WTC11 (cell line): ENCODE measurements around the gene ERCC6. TPM values are rescaled to one million over a fixed set of nuclear protein-coding genes. Genes with fewer than 3 reads are reported as not detected.

ENCODE experiments used
- ATAC-seq: fragments of 200-7000 bp; cut with Tn5 transposase; 2 replicates; pipeline ENCODE4 v1.10.0; 2021; ENCODE audit warnings: mild to moderate bottlenecking, moderate library complexity
- CTCF ChIA-PET: fragments of 300-600 bp; sonication (Branson Sonifier 250); formaldehyde crosslinking; loops from one replicate; lab custom pipeline; 2021; ENCODE audit warnings: antibody characterized with exemption; lab: Charles Lee
- POLR2A ChIA-PET: fragments of 350-600 bp; sonication (Branson Sonifier 250); formaldehyde crosslinking; loops from one replicate; lab custom pipeline; 2021; ENCODE audit warnings: antibody characterized with exemption; lab: Charles Lee
- DNase-seq: peaks from one replicate; pipeline ENCODE4 v3.0.0; 2021; ENCODE audit warnings: low spot score
- H3K27ac Mint-ChIP-seq: 2 replicates; pipeline ENCODE4 v1.8.0; 2021; ENCODE audit warnings: mixed read lengths
- H3K27me3 Mint-ChIP-seq: 2 replicates; pipeline ENCODE4 v1.8.0; 2021; ENCODE audit warnings: low read depth, mild to moderate bottlenecking, moderate library complexity, mixed read lengths
- H3K36me3 Mint-ChIP-seq: 2 replicates; pipeline ENCODE4 v1.8.0; 2021; ENCODE audit warnings: mixed read lengths
- H3K4me1 Mint-ChIP-seq: 2 replicates; pipeline ENCODE4 v1.8.0; 2022; ENCODE audit warnings: mixed read lengths
- H3K4me3 Mint-ChIP-seq: 2 replicates; pipeline ENCODE4 v1.8.0; 2021; ENCODE audit warnings: mild to moderate bottlenecking, moderate library complexity, mixed read lengths
- H3K9me3 Mint-ChIP-seq: 2 replicates; pipeline ENCODE4 v1.8.0; 2021; ENCODE audit warnings: mixed read lengths
- ATF3 ChIP-seq: sonication (generic); formaldehyde crosslinking; conservative IDR thresholded peaks from 2 replicates; pipeline ENCODE4 v1.8.1; 2022; ENCODE audit warnings: mild to moderate bottlenecking, missing genetic modification reagents
- EMX1 ChIP-seq: fragments of 250-450 bp; sonication (Bioruptor Pico); IDR thresholded peaks from 2 replicates; pipeline ENCODE4 v1.8.0; 2021; ENCODE audit warnings: mild to moderate bottlenecking
- ERG ChIP-seq: fragments of 250-450 bp; sonication (Bioruptor Pico); IDR thresholded peaks from 2 replicates; pipeline ENCODE4 v1.8.0; 2021; ENCODE audit warnings: mild to moderate bottlenecking
- FOXK1 ChIP-seq: sonication (generic); formaldehyde crosslinking; IDR thresholded peaks from 2 replicates; pipeline ENCODE4 v1.8.0; 2022; ENCODE audit warnings: mild to moderate bottlenecking, moderate library complexity, missing genetic modification reagents
- GRHL2 ChIP-seq: fragments of 250-450 bp; sonication (Bioruptor Pico); IDR thresholded peaks from 2 replicates; pipeline ENCODE4 v1.8.0; 2022; ENCODE audit warnings: mild to moderate bottlenecking, moderate library complexity; ENCODE audit not compliant: insufficient replicate concordance, severe bottlenecking
- GTF2I ChIP-seq: fragments of 250-450 bp; sonication (Bioruptor Pico); conservative IDR thresholded peaks from 2 replicates; pipeline ENCODE4 v1.4.0; 2021; ENCODE audit warnings: mild to moderate bottlenecking
- HMGA2 ChIP-seq: fragments of 250-450 bp; sonication (Bioruptor Pico); IDR thresholded peaks from 2 replicates; pipeline ENCODE4 v1.4.0; 2021; ENCODE audit warnings: mild to moderate bottlenecking, moderate library complexity
- MLX ChIP-seq: sonication (generic); formaldehyde crosslinking; IDR thresholded peaks from 2 replicates; pipeline ENCODE4 v1.8.1; 2023; ENCODE audit warnings: mild to moderate bottlenecking, missing genetic modification reagents, moderate library complexity
- NR1H2 ChIP-seq: sonication (generic); formaldehyde crosslinking; IDR thresholded peaks from 2 replicates; pipeline ENCODE4 v1.9.0; 2021; ENCODE audit warnings: mild to moderate bottlenecking, moderate library complexity, missing genetic modification reagents
- NR2C2 ChIP-seq: sonication (generic); formaldehyde crosslinking; IDR thresholded peaks from 2 replicates; pipeline ENCODE4 v1.8.0; 2022; ENCODE audit warnings: mild to moderate bottlenecking, missing genetic modification reagents
- NR3C1 ChIP-seq: sonication (generic); formaldehyde crosslinking; conservative IDR thresholded peaks from 2 replicates; pipeline ENCODE4 v1.8.1; 2023; ENCODE audit warnings: low read depth, mild to moderate bottlenecking, missing genetic modification reagents
- SMAD4 ChIP-seq: sonication (generic); formaldehyde crosslinking; IDR thresholded peaks from 2 replicates; pipeline ENCODE4 v1.8.0; 2022; ENCODE audit warnings: mild to moderate bottlenecking, missing genetic modification reagents
- SOX15 ChIP-seq: fragments of 250-450 bp; sonication (Bioruptor Pico); IDR thresholded peaks from 2 replicates; pipeline ENCODE4 v1.9.0; 2021; ENCODE audit warnings: mild to moderate bottlenecking
- USF1 ChIP-seq: sonication (generic); formaldehyde crosslinking; IDR thresholded peaks from 2 replicates; pipeline ENCODE4 v1.8.0; 2022; ENCODE audit warnings: mild to moderate bottlenecking, missing genetic modification reagents
- ZBTB21 ChIP-seq: sonication (generic); formaldehyde crosslinking; IDR thresholded peaks from 2 replicates; pipeline ENCODE4 v1.8.1; 2023; ENCODE audit warnings: mild to moderate bottlenecking, missing genetic modification reagents, borderline replicate concordance
- total RNA-seq: library from RNA; stranded (reverse); gene quantifications from 3 replicates; pipeline ENCODE4 v1.2.3, GENCODE V29; 2021
- TF ChIP-seq, protein P1 (sequence below): sonication (generic); formaldehyde crosslinking; conservative IDR thresholded peaks from 2 replicates; pipeline ENCODE4 v1.8.1; 2023; ENCODE audit warnings: mild to moderate bottlenecking, low read depth, missing genetic modification reagents, moderate library complexity
- TF ChIP-seq, protein P2 (sequence below): fragments of 250-450 bp; sonication (Bioruptor Pico); IDR thresholded peaks from 2 replicates; pipeline ENCODE4 v1.9.0; 2021; ENCODE audit warnings: mild to moderate bottlenecking
- TF ChIP-seq, protein P3 (sequence below): sonication (generic); formaldehyde crosslinking; IDR thresholded peaks from 2 replicates; pipeline ENCODE4 v1.8.1; 2023; ENCODE audit warnings: mild to moderate bottlenecking, missing genetic modification reagents, borderline replicate concordance

The ERCC6 gene
- total RNA-seq, 1 experiment from 2014 or later, result 10.9 TPM

DNA sequence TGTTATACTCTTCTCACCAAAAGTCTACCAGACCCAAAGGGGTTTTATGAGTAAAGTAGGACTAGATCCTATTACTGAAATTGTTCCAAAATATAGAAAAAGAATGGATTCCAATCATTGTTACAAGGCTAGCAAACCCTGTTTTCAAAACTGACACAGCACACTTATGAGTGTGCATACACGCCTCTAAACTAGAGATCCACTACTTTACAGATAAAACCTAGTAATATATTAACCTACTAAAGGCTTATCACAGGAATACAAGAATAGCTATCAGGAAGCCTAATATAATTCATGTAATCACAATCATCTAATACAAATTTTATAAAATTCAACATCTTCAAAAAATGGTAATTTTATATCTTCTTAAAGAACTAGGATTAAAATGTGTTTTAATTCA is 52.2 kb downstream of the ERCC6 start:
- Mint-ChIP-seq H3K4me1 (no peaks in the 10 kb centered on the region), H3K36me3 (peaks cover 3% of the 10 kb centered on the region; the same call in 1 of the 2 replicates), H3K27me3 (no peaks in the 10 kb centered on the region), H3K27ac (no peak overlapping the region), H3K4me3 (no peak overlapping the region), H3K9me3 (no peaks in the 10 kb centered on the region)
- ATAC-seq (no peak), DNase-seq (no peak)
- POLR2A ChIA-PET, result no interaction called here
- no peak for TF ChIP-seq EMX1 (CRISPR knock-in tag)
- TF ChIP-seq NR3C1 (CRISPR knock-in tag), result no peak
- no peak for TF ChIP-seq NR2C2 (CRISPR knock-in tag)
- no peak for TF ChIP-seq GTF2I
- TF ChIP-seq ERG (CRISPR knock-in tag), result no peak
- CTCF ChIA-PET, result no interaction called here

DNA sequence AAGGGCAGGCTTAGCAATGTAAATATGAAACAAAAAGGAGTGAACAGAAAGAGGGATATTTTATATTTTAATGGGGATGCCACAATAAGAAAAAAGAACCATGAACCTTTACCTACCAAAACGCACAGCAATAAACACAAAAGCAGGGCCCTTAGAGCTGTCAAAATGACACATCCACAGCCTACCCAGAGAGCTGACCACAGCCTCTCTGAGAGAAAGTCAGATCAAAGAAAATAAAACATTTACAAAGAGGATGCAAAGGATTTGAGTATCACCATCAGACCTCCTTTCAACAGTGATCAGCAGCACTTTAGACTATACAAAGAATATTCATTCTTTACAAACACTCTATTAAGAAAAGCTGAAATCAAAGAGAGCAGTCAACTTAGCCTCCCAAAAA is 52.9 kb downstream of the ERCC6 start:
- POLR2A ChIA-PET, result no interaction called here
- DNase-seq, result no peak

GRCh38 chr10:49484486-49485235 is 54.3 kb downstream of the ERCC6 start:
- CTCF ChIA-PET, result interaction anchor here (2.1 kb wide), 1 partner anchor 77 kb away, joined by 9 read pairs; no protein-coding TSS in a partner anchor
- H3K27ac Mint-ChIP-seq, result no peak overlapping the region
- TF ChIP-seq, protein P1, sequence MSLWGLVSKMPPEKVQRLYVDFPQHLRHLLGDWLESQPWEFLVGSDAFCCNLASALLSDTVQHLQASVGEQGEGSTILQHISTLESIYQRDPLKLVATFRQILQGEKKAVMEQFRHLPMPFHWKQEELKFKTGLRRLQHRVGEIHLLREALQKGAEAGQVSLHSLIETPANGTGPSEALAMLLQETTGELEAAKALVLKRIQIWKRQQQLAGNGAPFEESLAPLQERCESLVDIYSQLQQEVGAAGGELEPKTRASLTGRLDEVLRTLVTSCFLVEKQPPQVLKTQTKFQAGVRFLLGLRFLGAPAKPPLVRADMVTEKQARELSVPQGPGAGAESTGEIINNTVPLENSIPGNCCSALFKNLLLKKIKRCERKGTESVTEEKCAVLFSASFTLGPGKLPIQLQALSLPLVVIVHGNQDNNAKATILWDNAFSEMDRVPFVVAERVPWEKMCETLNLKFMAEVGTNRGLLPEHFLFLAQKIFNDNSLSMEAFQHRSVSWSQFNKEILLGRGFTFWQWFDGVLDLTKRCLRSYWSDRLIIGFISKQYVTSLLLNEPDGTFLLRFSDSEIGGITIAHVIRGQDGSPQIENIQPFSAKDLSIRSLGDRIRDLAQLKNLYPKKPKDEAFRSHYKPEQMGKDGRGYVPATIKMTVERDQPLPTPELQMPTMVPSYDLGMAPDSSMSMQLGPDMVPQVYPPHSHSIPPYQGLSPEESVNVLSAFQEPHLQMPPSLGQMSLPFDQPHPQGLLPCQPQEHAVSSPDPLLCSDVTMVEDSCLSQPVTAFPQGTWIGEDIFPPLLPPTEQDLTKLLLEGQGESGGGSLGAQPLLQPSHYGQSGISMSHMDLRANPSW (CRISPR knock-in tag), result no peak
- TF ChIP-seq, protein P2, sequence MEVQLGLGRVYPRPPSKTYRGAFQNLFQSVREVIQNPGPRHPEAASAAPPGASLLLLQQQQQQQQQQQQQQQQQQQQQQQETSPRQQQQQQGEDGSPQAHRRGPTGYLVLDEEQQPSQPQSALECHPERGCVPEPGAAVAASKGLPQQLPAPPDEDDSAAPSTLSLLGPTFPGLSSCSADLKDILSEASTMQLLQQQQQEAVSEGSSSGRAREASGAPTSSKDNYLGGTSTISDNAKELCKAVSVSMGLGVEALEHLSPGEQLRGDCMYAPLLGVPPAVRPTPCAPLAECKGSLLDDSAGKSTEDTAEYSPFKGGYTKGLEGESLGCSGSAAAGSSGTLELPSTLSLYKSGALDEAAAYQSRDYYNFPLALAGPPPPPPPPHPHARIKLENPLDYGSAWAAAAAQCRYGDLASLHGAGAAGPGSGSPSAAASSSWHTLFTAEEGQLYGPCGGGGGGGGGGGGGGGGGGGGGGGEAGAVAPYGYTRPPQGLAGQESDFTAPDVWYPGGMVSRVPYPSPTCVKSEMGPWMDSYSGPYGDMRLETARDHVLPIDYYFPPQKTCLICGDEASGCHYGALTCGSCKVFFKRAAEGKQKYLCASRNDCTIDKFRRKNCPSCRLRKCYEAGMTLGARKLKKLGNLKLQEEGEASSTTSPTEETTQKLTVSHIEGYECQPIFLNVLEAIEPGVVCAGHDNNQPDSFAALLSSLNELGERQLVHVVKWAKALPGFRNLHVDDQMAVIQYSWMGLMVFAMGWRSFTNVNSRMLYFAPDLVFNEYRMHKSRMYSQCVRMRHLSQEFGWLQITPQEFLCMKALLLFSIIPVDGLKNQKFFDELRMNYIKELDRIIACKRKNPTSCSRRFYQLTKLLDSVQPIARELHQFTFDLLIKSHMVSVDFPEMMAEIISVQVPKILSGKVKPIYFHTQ (CRISPR knock-in tag), result no peak
- TF ChIP-seq ATF3 (CRISPR knock-in tag), result no peak
- no peak for TF ChIP-seq USF1
- TF ChIP-seq MLX (CRISPR knock-in tag), result no peak
- TF ChIP-seq NR1H2 (CRISPR knock-in tag), result no peak
- TF ChIP-seq ZBTB21 (CRISPR knock-in tag), result no peak

More for the DNA sequence above, 52.9 kb downstream of the ERCC6 start:
- Mint-ChIP-seq H3K27ac (no peak overlapping the region), H3K9me3 (0 out of 2 replicates have a peak, but pooled peaks cover under 1% of the 10 kb centered on the region), H3K27me3 (no peaks in the 10 kb centered on the region), H3K4me1 (no peaks in the 10 kb centered on the region), H3K4me3 (no peak overlapping the region), H3K36me3 (peaks cover 4% of the 10 kb centered on the region; the same call in 1 of the 2 replicates)
- TF ChIP-seq FOXK1 (CRISPR knock-in tag) (no peak), SOX15 (no peak), HMGA2 (CRISPR knock-in tag) (no peak), GRHL2 (CRISPR knock-in tag) (no peak), SMAD4 (no peak)
- TF ChIP-seq, protein P3, sequence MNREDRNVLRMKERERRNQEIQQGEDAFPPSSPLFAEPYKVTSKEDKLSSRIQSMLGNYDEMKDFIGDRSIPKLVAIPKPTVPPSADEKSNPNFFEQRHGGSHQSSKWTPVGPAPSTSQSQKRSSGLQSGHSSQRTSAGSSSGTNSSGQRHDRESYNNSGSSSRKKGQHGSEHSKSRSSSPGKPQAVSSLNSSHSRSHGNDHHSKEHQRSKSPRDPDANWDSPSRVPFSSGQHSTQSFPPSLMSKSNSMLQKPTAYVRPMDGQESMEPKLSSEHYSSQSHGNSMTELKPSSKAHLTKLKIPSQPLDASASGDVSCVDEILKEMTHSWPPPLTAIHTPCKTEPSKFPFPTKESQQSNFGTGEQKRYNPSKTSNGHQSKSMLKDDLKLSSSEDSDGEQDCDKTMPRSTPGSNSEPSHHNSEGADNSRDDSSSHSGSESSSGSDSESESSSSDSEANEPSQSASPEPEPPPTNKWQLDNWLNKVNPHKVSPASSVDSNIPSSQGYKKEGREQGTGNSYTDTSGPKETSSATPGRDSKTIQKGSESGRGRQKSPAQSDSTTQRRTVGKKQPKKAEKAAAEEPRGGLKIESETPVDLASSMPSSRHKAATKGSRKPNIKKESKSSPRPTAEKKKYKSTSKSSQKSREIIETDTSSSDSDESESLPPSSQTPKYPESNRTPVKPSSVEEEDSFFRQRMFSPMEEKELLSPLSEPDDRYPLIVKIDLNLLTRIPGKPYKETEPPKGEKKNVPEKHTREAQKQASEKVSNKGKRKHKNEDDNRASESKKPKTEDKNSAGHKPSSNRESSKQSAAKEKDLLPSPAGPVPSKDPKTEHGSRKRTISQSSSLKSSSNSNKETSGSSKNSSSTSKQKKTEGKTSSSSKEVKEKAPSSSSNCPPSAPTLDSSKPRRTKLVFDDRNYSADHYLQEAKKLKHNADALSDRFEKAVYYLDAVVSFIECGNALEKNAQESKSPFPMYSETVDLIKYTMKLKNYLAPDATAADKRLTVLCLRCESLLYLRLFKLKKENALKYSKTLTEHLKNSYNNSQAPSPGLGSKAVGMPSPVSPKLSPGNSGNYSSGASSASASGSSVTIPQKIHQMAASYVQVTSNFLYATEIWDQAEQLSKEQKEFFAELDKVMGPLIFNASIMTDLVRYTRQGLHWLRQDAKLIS, result no peak
- no peak for ATAC-seq
- CTCF ChIA-PET, result no interaction called here

More at GRCh38 chr10:49484486-49485235, 54.3 kb downstream of the ERCC6 start:
- no peak for ATAC-seq
- H3K4me1 Mint-ChIP-seq, result no peaks in the 10 kb centered on the region
- H3K9me3 Mint-ChIP-seq, result peaks cover 6% of the 10 kb centered on the region; the same call in 1 of the 2 replicates
- peaks cover 11% of the 10 kb centered on the region for H3K36me3 Mint-ChIP-seq
- no peak overlapping the region for H3K4me3 Mint-ChIP-seq
- H3K27me3 Mint-ChIP-seq, result no peaks in the 10 kb centered on the region
- POLR2A ChIA-PET, result no interaction called here
- no peak for DNase-seq
